ENCODE data around the gene SEMA4B.

- TF ChIP-seq CTCF (IDR thresholded peaks at IDR 0.05; ENCODE audit: insufficient read depth, low read length), result no peak
- TF ChIP-seq POLR2AphosphoS5 (IDR thresholded peaks at IDR 0.05; ENCODE audit: low read depth), result no peak
These were observed 65.4 kb downstream of the SEMA4B start for GRCh38 chr15:90266485-90266884.

Measured in HL-60 (cell line).